Sigmoid colon (tissue), 3 donors: ENCODE data around the gene PUS10.

Source experiments
- POLR2A ChIP-seq, 2 donors: fragments of 450-650 bp; IDR thresholded peaks; one replicate each; pipeline ENCODE4 v1.6.1; 2016; ENCODE audit warnings: antibody characterized with exemption in 2 of 2, mild to moderate bottlenecking in 2 of 2, moderate library complexity in 2 of 2
- TF ChIP-seq, protein P1 (sequence below), 4 experiments: fragments of 450-650 bp in 3 of 4; fragments of 200-600 bp in 1 of 4; IDR thresholded peaks; one replicate each; pipeline ENCODE4 v1.5.1; 2016 to 2019; ENCODE audit warnings: antibody characterized with exemption in 4 of 4, mild to moderate bottlenecking in 3 of 4, moderate library complexity in 2 of 4

GRCh38 chr2:61023670-61024069 is 5.6 kb upstream of the PUS10 start:
- TF ChIP-seq POLR2A (IDR thresholded peaks at IDR 0.05), result no peak
- TF ChIP-seq, protein P1, sequence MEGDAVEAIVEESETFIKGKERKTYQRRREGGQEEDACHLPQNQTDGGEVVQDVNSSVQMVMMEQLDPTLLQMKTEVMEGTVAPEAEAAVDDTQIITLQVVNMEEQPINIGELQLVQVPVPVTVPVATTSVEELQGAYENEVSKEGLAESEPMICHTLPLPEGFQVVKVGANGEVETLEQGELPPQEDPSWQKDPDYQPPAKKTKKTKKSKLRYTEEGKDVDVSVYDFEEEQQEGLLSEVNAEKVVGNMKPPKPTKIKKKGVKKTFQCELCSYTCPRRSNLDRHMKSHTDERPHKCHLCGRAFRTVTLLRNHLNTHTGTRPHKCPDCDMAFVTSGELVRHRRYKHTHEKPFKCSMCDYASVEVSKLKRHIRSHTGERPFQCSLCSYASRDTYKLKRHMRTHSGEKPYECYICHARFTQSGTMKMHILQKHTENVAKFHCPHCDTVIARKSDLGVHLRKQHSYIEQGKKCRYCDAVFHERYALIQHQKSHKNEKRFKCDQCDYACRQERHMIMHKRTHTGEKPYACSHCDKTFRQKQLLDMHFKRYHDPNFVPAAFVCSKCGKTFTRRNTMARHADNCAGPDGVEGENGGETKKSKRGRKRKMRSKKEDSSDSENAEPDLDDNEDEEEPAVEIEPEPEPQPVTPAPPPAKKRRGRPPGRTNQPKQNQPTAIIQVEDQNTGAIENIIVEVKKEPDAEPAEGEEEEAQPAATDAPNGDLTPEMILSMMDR (IDR thresholded peaks at IDR 0.05), result no peak
